Mucosa of stomach (tissue), 1 donor: ENCODE data around the gene CSH1.
"Not testable (repeated sequence)": the region's sequence is repeated elsewhere in the genome, so short reads cannot be mapped to it uniquely, and the experiment has no call there.

Experiments used
- H3K27me3 ChIP-seq: one replicate; pipeline ENCODE4 v1.7.0; 2013; ENCODE audit warnings: mild to moderate bottlenecking, low read length; ENCODE audit not compliant: control insufficient read depth, insufficient read depth
- H3K36me3 ChIP-seq: one replicate; pipeline ENCODE4 v1.7.0; 2013; ENCODE audit warnings: low read length; ENCODE audit not compliant: control insufficient read depth, insufficient read depth
- H3K4me1 ChIP-seq: one replicate; pipeline ENCODE4 v1.7.0; 2013; ENCODE audit warnings: mild to moderate bottlenecking, low read length; ENCODE audit not compliant: control insufficient read depth, insufficient read depth
- H3K4me3 ChIP-seq: one replicate; pipeline ENCODE4 v1.7.0; 2013; ENCODE audit warnings: low read length
- H3K9ac ChIP-seq: one replicate; pipeline ENCODE4 v1.7.0; 2013; ENCODE audit warnings: mild to moderate bottlenecking, low read length, moderate library complexity
- H3K9me3 ChIP-seq: one replicate; pipeline ENCODE4 v1.7.0; 2013; ENCODE audit warnings: mild to moderate bottlenecking, low read length, moderate library complexity; ENCODE audit not compliant: control insufficient read depth
- donor health status: Pancreatic carcinoma.

The CSH1 gene

DNA sequence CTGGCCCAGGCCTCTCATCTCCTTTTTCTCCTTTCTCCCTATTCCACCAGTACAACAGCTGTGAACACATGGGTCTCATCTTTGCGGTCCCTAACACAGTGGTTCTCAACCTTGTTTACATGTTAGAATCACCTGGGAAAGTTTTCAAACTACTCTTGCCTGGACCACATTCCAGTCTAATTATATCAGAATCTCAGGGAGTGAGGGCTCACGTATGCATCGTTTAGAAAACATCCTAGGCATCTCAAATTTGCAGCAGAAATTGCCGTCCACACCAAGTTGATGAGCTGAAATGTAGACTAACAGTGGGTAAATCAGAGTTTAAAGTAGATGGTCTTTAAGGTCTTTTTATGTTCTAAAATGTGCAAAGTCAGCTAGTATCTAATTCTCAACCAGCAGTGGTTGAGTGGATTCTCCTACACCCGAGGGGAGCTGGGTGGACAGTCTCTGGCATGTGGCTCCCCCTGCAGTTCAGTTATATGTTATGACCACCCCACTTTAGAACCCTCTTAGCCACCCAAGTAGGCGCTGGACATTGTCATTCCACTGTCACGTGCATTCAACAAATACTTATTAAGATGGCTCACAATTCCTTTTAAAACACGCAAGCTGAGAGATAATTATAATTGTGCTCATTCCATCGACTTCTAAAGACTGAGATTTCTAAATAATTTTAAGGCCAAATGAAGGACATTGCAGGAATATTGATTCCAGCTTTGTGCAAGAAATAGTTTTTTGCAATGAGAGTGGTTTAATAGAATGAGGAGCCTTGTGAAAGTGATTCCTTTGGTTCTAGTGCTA lies 26.7 kb downstream of the CSH1 start:
- not testable (repeated sequence) for H3K9ac ChIP-seq, H3K36me3 ChIP-seq, H3K4me1 ChIP-seq, H3K9me3 ChIP-seq, H3K27me3 ChIP-seq, H3K4me3 ChIP-seq

DNA sequence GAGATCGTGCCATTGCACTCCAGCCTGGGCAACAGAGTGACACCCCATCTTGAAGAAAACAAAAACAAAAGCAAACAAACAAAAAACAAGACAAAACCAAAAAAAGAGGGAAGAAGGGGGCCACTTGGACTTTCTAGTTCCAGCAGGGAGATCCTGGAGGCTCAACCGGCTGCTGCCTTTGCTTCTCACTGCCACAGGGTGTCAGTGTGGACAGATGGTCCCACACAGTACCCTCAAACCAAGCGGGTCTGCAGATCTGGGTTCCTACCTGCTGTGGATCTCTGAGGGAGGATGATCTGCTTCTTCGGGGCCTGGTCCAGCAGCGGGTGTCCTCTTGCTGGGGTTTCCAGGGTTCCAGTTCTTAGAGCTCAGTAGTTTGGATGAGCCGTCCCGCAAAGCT lies 29.7 kb downstream of the CSH1 start:
- not testable (repeated sequence) for H3K9me3 ChIP-seq, H3K4me1 ChIP-seq, H3K4me3 ChIP-seq

DNA sequence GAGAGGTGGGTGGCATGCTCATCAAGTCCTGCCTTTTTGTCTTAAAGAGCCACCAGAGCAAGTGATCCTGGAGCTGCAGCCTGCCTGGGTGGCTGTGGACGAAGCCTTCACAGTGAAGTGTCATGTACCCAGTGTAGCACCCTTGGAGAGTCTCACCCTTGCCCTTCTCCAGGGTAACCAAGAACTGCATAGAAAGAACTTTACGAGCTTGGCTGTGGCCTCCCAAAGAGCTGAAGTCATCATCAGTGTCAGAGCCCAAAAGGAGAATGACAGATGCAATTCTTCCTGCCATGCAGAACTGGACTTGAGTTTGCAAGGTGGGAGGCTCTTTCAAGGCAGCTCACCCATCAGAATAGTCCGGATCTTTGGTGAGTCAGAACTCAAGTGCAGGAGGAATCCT lies 37.1 kb downstream of the CSH1 start:
- Histone ChIP-seq H3K36me3 (no peaks in the 10 kb centered on the region), H3K9me3 (no peaks in the 10 kb centered on the region), H3K4me1 (no peaks in the 10 kb centered on the region), H3K27me3 (no peaks in the 10 kb centered on the region), H3K9ac (no peak overlapping the region), H3K4me3 (no peak overlapping the region)

More for the DNA sequence above, 29.7 kb downstream of the CSH1 start:
- not testable (repeated sequence) for H3K36me3 ChIP-seq, H3K27me3 ChIP-seq, H3K9ac ChIP-seq

DNA sequence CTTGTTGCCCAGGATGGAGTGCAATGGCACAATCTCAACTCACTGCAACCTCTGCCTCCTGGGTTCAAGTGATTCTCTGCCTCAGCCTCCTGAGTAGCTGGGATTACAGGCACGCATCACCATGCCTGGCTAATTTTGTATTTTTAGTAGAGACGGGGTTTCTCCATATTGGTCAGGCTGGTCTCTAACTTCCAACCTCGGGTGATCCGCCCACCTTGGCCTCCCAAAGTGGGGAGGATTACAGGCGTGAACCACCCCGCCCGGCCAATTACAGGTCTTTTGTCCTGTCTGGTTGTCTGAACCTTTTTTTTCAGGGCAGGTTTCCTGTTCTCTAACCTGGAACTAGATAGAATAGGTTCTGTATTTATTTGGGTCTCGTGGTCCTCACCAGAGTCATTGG lies 39.9 kb downstream of the CSH1 start:
- H3K36me3 ChIP-seq, H3K9me3 ChIP-seq, H3K9ac ChIP-seq, H3K4me1 ChIP-seq, H3K4me3 ChIP-seq, H3K27me3 ChIP-seq: not testable (repeated sequence)

DNA sequence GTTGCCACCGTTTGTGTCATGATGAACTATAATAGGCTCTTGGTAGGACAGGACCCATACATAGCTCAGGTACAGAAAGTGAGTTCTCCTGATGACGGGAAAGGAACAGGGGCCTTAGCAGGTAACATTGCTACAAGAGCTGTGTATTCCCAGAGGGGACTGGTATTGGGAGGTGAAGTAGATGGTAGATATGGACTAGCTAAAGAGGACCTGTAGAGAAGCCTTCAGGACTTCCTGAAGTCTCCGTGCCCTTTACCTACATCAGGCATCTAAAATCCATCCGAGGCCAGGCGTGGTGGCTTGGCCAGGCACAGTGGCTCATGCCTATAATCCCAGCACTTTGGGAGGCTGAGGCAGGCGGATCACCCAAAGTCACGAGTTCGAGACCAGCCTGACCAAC lies 41.2 kb downstream of the CSH1 start:
- Histone ChIP-seq H3K36me3 (no peaks in the 10 kb centered on the region), H3K9ac (no peak overlapping the region), H3K27me3 (no peaks in the 10 kb centered on the region), H3K9me3 (no peaks in the 10 kb centered on the region), H3K4me1 (no peaks in the 10 kb centered on the region), H3K4me3 (no peak overlapping the region)

DNA sequence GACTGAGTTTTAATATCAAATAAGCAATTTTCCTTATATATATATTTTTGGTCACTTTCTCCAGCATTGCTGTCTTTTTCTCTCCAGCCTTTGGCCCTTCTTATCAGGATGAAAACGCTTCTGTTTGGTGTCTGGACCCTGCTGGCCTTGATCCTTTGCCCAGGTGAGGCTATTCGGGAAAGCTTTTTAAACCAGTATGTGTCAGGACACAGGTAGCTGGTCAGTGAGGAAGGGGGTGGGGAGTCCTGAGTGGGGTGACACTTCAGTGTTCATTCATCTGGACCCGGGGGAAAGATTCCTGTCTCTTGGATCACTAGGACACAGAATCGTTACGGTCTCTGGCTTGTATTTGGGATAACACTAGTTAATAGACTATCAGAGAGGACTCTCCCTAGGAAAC lies 41.7 kb downstream of the CSH1 start:
- H3K4me3 ChIP-seq: no peak overlapping the region
- H3K36me3 ChIP-seq: no peaks in the 10 kb centered on the region
- no peak overlapping the region for H3K9ac ChIP-seq
- H3K4me1 ChIP-seq: no peaks in the 10 kb centered on the region
- H3K27me3 ChIP-seq: no peaks in the 10 kb centered on the region
- H3K9me3 ChIP-seq: no peaks in the 10 kb centered on the region

DNA sequence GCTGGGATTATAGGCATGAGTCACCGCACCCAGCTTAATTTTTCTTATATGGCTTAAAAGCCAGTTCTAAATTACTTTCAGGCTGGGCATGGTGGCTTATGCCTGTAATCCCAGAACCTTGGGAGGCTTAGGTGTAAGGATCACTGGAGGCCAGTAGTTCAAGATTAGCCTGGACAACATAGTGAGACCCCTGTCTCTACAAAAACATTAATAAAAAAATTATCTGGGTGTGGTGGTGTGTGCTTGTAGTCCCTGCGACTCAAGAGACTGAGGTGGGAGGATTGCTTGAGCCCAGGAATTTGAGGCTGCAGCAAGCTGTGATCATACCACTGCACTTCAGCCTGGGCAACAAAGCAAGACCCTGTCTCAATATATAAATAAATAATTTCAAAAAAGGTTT lies 43.1 kb downstream of the CSH1 start:
- Histone ChIP-seq H3K9ac (no peak overlapping the region), H3K36me3 (no peaks in the 10 kb centered on the region), H3K4me1 (no peaks in the 10 kb centered on the region), H3K4me3 (no peak overlapping the region), H3K27me3 (no peaks in the 10 kb centered on the region), H3K9me3 (no peaks in the 10 kb centered on the region)

DNA sequence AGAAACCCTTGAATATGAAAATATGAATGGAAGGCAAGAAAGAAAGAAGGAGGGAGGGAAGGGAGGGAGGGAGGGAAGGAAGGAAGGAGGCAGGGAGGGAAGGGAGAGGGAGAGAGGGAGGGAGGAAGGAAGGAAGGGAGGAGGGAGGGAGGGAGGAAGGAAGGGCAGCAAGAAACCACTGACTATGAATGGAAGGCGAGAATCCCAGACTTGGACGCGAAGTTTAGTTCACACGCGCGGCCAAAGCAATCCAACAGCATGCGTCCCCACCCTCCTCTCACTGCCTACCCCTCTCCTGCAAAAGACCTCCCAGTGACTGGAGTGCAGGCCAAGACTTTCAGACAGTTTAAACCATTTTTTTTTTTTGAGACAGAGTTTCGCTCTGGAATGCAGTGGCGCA lies 46.0 kb downstream of the CSH1 start:
- Histone ChIP-seq H3K9me3 (no peaks in the 10 kb centered on the region), H3K4me1 (no peaks in the 10 kb centered on the region), H3K36me3 (no peaks in the 10 kb centered on the region), H3K9ac (no peak overlapping the region), H3K27me3 (no peaks in the 10 kb centered on the region), H3K4me3 (no peak overlapping the region)

DNA sequence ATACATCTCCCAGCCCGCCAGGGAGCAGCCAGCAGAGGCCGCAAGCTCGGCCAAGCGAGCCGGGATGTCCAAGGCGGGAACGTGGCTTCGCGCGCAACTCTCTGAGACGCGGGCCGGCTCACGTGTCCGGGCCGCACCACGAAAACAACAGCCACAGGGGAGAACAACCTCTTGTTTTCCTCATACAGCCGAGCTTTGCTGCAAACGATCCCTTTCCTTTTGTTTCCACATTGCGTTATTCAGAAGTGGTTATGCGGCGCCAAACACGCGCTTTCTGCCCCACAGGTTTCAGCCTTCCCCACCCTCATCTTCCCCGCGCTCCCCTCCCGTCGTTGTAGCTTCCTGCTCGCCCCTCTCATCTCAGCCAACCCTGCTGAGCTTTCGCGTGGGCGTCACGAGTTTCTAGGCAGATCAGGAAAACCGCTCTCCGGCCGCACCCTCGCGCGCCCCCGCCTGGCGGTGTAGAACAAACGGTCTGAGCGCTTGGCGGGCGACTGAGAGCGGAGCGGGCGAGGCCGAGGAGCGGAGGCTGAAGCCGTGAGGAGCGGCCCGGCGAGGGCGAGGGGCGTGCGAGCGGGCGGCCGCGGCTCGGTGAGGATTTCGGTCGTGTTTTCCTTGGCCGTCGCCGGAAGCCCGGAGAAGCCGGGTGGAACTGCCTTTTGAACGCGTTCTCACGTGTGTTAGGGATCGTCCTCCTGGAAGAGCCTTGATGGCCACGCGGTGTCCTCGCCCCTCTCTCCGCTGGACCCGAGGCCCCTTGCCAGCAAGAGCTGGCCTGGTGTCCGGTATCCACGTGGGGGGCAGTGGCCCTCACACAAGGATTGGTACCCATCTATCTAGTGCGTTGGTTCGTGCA lies 47.3 kb downstream of the CSH1 start:
- no peaks in the 10 kb centered on the region for H3K4me1 ChIP-seq
- H3K36me3 ChIP-seq: no peaks in the 10 kb centered on the region
- H3K4me3 ChIP-seq: no peak overlapping the region
- H3K27me3 ChIP-seq: no peaks in the 10 kb centered on the region
- no peak overlapping the region for H3K9ac ChIP-seq
- H3K9me3 ChIP-seq: no peaks in the 10 kb centered on the region

DNA sequence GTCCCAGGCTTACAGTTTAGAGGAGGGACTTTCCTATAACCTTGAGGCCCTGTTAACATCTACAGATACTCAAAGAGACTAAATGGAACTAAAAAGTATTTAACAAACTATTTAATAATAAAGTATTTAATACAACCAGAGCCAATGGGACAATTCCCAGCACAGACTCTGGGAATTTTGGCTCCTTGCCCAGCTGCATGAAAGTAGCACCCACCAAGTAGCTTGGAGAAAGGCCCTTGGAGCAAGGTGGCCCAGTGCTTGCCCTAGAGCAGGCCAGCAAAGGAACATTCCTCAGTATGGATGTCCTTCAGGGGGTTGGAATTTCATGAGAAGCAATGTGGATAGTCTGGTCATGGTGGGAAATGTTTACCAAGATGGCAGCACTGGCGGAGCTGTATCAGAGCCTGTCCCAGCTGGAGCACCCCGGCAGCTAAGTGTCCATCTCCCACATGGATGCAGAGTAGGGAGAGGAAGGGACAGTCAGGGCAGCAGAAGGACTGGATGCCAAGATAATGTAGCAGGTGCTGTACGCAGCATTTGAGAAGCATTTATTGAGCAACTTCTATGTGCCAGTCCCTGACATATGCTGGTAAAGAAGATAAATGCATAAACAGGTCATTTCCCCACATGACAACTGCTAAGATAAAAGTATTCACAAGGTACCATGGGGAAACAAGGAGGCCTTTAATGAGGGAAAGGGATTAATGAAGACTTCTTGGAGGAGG lies 48.7 kb downstream of the CSH1 start:
- no peak overlapping the region for H3K4me3 ChIP-seq
- H3K36me3 ChIP-seq: no peaks in the 10 kb centered on the region
- H3K9me3 ChIP-seq: no peaks in the 10 kb centered on the region
- no peak overlapping the region for H3K9ac ChIP-seq
- H3K4me1 ChIP-seq: no peaks in the 10 kb centered on the region
- no peaks in the 10 kb centered on the region for H3K27me3 ChIP-seq

DNA sequence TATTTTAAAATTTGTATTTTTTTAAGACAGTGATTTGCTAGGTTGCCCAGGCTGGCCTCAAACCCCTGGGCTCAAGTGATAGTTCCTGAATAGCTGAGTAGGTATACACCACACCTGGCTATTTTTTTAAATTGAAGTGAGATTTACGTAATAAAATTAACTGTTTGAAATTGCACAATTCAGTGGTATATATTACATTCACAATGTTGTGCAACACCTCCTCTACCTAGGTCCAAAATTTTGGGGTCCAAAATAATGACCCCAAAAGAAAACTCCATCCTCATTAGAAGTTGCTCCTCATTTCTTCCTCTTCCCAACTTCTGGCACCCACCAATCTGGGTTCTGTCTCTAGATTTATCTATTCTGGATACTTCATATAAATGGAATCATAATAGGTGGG lies 50.9 kb downstream of the CSH1 start:
- H3K9ac ChIP-seq: no peak overlapping the region
- no peaks in the 10 kb centered on the region for H3K27me3 ChIP-seq
- no peaks in the 10 kb centered on the region for H3K36me3 ChIP-seq
- no peaks in the 10 kb centered on the region for H3K9me3 ChIP-seq
- no peak overlapping the region for H3K4me3 ChIP-seq
- peaks cover 10% of the 10 kb centered on the region for H3K4me1 ChIP-seq
